Activated CD4-positive, alpha-beta T cell treated with anti-CD3 and anti-CD28 coated beads, Interleukin-2, amount 50 U/mL, for 16 hours (primary cell): ENCODE data around the gene UQCC2.

Experiments used
- DNase-seq: peaks from one replicate; pipeline ENCODE4 v3.0.0-alpha.2; 2020

Gene UQCC2

GRCh38 chr6:33711140-33712129 lies at the start of gene UQCC2:
Gene UQCC2 (minus strand): TSS chr6:33711700. CDS start chr6:33711686, 14 bp downstream.
- peak; percentile 97 for DNase-seq

- DNase-seq = no peak
Observed at GRCh38 chr6:33759887-33760629, 48.6 kb upstream of the UQCC2 start.

DNA sequence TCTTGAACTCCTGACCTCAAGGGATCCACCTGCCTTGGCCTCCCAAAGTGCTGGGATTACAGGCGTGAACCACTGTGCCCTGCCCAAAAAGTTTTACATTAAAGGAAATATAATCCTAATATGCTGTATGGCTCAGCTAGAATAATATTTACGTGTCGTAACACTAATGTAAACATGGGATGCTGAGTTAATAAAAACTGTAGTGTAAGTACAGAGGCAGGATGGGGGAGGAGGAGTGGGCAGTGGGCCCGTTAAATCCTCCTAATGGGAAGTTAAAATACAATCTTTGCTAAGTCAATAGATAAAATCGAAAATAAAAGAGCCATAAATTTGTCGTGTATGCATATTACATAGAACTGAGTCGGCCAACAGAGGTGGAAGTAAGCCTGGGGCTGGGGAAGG lies 47.3 kb upstream of the UQCC2 start:
- DNase-seq = no peak

- DNase-seq = no peak
Observed at GRCh38 chr6:33757906-33758305, 46.4 kb upstream of the UQCC2 start.

DNA sequence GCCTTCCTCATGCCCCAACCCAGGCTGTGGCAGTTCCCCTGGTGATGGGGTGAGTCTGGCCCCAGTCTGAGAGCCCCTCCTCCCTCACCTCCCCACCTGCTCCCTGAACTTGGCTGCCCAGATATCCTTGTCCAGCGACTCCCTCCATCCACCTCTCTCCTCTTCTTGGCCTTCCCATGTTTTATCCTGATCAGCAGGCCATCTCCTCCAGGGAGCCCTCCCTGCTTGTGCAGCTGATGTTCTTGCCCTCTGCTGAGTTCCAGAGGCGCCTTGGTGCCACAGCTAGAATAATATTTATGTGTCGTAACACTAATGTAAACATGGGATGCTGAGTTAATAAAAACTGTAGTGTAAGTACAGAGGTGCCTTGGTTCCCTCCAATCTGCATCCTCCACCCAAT lies 45.6 kb upstream of the UQCC2 start:
- no peak for DNase-seq

DNA sequence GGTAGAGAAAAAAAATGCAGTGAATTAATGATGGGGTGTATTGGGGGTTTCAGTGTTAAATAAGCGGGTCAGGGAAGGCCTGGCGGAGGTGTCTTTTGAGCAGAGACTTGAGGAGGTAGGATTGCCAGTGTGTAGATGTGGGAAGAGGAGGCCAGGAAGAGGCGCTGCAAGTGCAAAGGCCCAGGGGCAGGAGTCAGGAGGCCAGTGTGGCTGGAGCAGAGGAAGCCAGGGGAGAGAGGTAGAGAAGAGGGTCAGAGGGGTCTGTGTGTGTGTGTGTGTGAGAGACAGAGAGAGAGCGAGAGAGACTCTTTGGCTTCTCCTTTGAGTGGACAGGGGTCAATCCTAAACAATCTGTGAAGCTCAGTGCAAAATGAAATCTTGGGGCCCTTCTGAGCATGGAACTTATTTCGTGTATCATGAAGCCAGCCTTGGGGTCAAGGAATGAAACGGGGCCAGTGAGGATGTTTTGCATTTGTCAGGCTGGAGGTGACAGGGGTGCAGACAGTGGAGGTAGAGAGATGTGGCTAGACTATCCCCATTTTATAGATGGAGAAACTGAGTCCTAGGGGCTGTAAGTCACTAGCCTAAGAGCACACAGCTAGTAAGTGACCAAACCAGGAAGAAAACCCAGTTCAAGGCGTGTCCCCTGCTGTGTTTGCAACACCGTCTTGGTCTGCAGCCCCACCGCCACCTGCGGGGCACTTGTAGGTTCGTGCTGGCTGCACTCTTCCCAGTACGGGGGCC lies 44.9 kb upstream of the UQCC2 start:
- DNase-seq = no peak

GRCh38 chr6:33755070-33755869 lies 43.8 kb upstream of the UQCC2 start:
- DNase-seq = no peak

- DNase-seq = no peak
Observed at GRCh38 chr6:33754222-33754621, 42.7 kb upstream of the UQCC2 start.

- DNase-seq = no peak
Observed at GRCh38 chr6:33752646-33753015, 41.1 kb upstream of the UQCC2 start.

DNA sequence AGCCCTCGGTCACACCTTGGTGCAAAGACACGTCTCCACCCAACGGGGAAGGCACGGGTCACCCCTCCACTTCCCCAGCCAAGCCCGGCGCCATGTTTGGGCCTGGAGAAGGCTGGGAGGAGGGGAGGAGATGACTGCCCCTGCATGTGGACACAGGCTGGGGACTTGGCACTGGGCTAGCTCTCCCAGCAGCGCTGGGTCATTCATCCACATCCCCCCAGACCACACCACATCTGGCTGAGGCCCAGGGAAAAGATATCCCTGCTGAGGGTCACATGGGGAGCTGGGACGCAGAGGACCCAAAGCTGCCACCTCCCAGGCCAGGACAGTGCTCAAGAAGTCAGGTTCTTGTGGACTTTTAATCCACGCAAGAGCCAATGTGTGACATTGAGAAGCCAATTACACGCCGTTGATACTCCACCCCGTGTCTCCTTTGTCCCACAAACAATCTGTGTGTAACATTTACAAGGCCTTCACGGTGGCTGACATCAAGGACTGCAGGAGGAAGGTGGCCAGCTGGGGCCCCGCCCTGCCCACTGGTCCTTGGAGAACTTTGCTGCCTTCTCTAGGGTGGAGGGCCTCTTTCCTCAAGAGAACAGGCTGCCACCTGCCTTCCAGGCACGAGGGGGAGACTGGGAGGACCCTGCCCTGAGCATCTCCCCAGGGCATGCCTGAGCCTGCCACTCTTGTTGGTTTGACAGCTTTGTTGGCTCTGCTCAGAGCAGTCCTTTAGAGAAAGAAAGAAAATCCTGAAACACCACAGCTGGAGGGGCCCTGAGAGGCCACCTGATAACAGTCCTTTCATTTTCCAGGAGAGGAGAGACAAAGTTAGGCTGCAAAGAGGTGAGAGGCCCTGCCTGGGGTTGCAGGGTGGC lies 40.5 kb upstream of the UQCC2 start:
- no peak for DNase-seq

- no peak for DNase-seq
Observed at GRCh38 chr6:33750244-33750991, 38.9 kb upstream of the UQCC2 start.

DNA sequence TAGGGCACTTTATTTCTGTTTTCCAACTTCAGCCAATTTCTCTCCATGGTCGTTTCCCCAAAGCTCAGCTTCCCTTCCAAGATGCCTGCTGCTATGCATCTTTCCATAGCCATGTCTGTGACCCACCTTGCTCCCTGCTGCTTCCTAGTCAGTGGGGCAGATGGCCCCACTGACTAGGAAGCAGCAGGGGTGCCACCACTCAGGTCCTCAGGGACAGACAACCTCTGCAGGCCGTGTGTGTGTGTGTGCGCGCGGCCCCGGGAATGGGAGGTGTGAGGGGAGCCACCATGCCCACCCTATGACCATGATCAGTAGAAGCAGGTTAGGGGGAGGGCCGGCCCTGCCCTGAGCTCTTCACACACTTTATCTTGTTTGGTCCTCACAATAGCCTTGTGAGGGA lies 37.9 kb upstream of the UQCC2 start:
- no peak for DNase-seq

DNA sequence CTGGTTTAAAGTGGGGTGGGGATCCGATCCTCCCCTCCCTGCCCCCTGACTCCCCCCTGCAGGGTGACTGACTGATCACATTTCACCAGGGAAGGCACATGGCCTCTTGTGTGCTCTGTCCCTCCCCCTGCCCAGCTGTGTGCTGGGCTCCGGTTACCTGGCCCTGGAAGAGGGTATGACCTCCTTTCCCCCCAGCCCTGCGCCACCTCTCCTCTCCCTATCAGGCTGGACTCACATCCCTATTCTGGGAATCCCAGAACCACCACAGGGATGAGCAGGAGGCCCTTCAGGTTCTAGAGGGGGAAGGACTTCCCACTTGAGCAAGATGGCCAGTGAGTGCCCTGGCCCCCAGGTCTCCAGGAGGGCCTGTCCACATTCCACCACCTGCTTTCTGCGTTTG lies 37.3 kb upstream of the UQCC2 start:
- no peak for DNase-seq

DNA sequence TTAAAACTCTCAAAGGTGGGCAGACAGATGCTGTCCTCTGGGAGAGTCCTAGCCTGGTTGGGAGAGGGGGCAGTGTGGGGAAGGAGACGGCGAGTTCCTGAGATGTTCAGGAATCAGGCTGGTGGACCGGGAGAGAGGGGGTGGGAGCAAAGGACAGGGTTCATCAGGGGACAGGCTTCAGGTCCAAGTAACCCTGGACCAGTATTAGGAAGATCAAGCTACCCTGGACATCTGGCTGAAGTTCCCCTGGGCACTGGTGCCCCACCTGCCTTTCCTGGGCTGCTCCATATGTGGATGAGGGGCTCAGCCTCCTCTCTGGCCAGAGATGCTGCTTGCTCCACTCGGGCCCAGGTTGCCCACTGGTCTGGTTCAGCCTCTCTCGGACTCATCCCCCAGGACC lies 36.3 kb upstream of the UQCC2 start:
- DNase-seq = no peak

DNA sequence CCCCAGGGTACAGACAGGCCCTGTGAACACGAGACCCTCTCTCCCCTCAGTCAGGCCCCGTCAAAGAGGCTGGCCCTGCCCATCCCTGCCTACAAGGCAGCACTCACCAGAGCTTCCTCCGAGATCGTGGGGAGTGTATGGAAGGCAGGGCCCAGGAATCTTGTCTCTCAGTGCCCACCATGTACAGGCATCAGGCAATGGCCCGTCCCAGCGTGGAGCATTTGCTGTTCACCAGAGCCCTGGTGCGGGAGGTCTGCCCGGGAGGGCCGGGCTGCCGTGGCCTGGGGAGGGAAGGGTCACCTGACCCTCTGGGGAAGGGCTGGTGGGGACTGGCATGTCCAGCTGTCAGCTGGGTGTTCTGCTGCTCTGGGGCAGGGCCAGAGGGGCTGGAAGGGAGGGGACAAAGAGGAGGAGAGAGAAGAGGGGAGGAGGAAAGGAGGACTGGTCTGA lies 35.2 kb upstream of the UQCC2 start, which contains the start of gene IP6K3:
Gene IP6K3, minus strand, starts transcription at position 255 of the 450 bp plus-strand sequence. CDS start 11,429 bp downstream, outside the sequence.
- no peak for DNase-seq

DNA sequence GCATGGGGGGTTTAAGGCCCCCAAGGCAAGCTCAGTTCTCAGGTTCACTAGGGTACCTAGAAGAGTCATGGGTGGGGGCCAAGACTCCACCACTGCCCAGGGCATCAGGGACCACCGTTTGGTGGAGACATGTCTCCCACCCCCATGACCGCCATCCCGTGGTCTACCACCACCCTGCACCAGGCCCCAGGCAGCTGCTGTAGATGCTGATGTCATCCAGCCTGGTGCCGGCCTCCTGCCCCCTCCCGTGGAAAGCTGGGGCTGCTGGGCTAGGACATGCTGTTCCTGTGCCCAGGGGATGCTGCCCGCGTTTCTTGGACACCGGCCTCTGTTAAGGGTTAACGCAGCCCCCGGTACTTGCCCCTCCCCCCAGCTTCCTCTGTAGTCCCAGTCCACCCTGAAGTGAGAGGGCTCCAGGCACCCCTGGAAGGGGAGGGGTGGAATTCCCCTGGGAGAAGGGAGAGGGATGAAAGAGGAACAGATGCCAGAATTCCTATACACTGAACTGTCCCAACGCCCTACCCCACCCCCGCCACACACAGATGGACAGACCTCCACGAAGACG lies 34.6 kb upstream of the UQCC2 start:
- no peak for DNase-seq

- no peak for DNase-seq
Observed at GRCh38 chr6:33745548-33745947, 34.0 kb upstream of the UQCC2 start.

GRCh38 chr6:33744895-33745546 lies 33.5 kb upstream of the UQCC2 start:
- no peak for DNase-seq
